HG02973 (cell line): Measurements from ENCODE around the gene SLC44A3.

ENCODE experiments used
- ATAC-seq: cut with Tn5 transposase; IDR thresholded peaks from one replicate; pipeline ENCODE4 v1.9.1; 2021; ENCODE audit warnings: moderate library complexity; ENCODE audit not compliant: unreplicated experiment

SLC44A3 gene

GRCh38 chr1:94872771-94873495, 52.8 kb downstream of the SLC44A3 start:
- no peak for ATAC-seq

- no peak for ATAC-seq
Observed at GRCh38 chr1:94873520-94874351, 53.6 kb downstream of the SLC44A3 start.

GRCh38 chr1:94874423-94874822, 54.3 kb downstream of the SLC44A3 start:
- ATAC-seq, result no peak

GRCh38 chr1:94875794-94876193, 55.6 kb downstream of the SLC44A3 start:
- no peak for ATAC-seq

GRCh38 chr1:94876362-94876761, 56.2 kb downstream of the SLC44A3 start:
- ATAC-seq, result no peak

GRCh38 chr1:94878329-94878728, 58.2 kb downstream of the SLC44A3 start:
- no peak for ATAC-seq

- no peak for ATAC-seq
Observed at GRCh38 chr1:94883691-94884090, 63.5 kb downstream of the SLC44A3 start.

- no peak for ATAC-seq
Observed at GRCh38 chr1:94884106-94884505, 63.9 kb downstream of the SLC44A3 start.

GRCh38 chr1:94884507-94884906, 64.3 kb downstream of the SLC44A3 start:
- ATAC-seq, result no peak

GRCh38 chr1:94886361-94886760, 66.2 kb downstream of the SLC44A3 start:
- no peak for ATAC-seq

- no peak for ATAC-seq
Observed at GRCh38 chr1:94887106-94887505, 66.9 kb downstream of the SLC44A3 start.

GRCh38 chr1:94887603-94888171, 67.5 kb downstream of the SLC44A3 start:
- no peak for ATAC-seq

GRCh38 chr1:94888201-94888600, 68.0 kb downstream of the SLC44A3 start:
- ATAC-seq, result no peak

- ATAC-seq, result no peak
Observed at GRCh38 chr1:94892604-94893254, 72.6 kb downstream of the SLC44A3 start.

GRCh38 chr1:94894630-94895029, 74.5 kb downstream of the SLC44A3 start:
- no peak for ATAC-seq

GRCh38 chr1:94895518-94895917, 75.4 kb downstream of the SLC44A3 start:
- ATAC-seq, result no peak

- ATAC-seq, result no peak
Observed at GRCh38 chr1:94898491-94899385, 78.6 kb downstream of the SLC44A3 start.

GRCh38 chr1:94899756-94900155, 79.6 kb downstream of the SLC44A3 start:
- ATAC-seq, result no peak

- no peak for ATAC-seq
Observed at GRCh38 chr1:94901841-94902240, 81.7 kb downstream of the SLC44A3 start.

GRCh38 chr1:94903280-94904009, 83.3 kb downstream of the SLC44A3 start:
- no peak for ATAC-seq
